H9 (cell line): ENCODE measurements around the gene NAGPA. TPM values are rescaled to one million over a fixed set of nuclear protein-coding genes. Genes with fewer than 3 reads are reported as not detected.

Source experiments
- DNase-seq: peaks from one replicate; pipeline ENCODE4 v3.0.0-alpha.2; 2017
- H2AFZ ChIP-seq: one replicate; pipeline ENCODE4 v1.6.1; 2013; ENCODE audit warnings: mild to moderate bottlenecking, low read length, control low read depth, moderate library complexity
- H2AK5ac ChIP-seq: 2 replicates; pipeline ENCODE4 v1.6.1; 2013; ENCODE audit warnings: low read length, control low read depth, mixed read lengths; ENCODE audit not compliant: insufficient read length
- H2BK120ac ChIP-seq: one replicate; pipeline ENCODE4 v1.6.1; 2013; ENCODE audit warnings: low read depth, mild to moderate bottlenecking, low read length, control low read depth, inconsistent platforms; ENCODE audit not compliant: poor library complexity, severe bottlenecking
- H2BK12ac ChIP-seq: 2 replicates; pipeline ENCODE4 v1.6.1; 2013; ENCODE audit warnings: low read length, control low read depth, mixed read lengths, low read depth; ENCODE audit not compliant: insufficient read length
- H2BK15ac ChIP-seq: 2 replicates; pipeline ENCODE4 v1.6.1; 2013; ENCODE audit warnings: low read depth, low read length, control low read depth
- H2BK20ac ChIP-seq: one replicate; pipeline ENCODE4 v1.6.1; 2013; ENCODE audit warnings: low read depth, mild to moderate bottlenecking, low read length, control low read depth, inconsistent platforms; ENCODE audit not compliant: poor library complexity, severe bottlenecking
- H2BK5ac ChIP-seq: 2 replicates; pipeline ENCODE4 v1.6.1; 2013; ENCODE audit warnings: low read length, control low read depth, mixed read lengths; ENCODE audit not compliant: insufficient read length
- H3K14ac ChIP-seq: 2 replicates; pipeline ENCODE4 v1.6.1; 2013; ENCODE audit warnings: low read length, control low read depth; ENCODE audit not compliant: insufficient read depth
- H3K18ac ChIP-seq: 2 replicates; pipeline ENCODE4 v1.6.1; 2013; ENCODE audit warnings: low read depth, mild to moderate bottlenecking, mixed read lengths, low read length, control low read depth; ENCODE audit not compliant: insufficient read length
- H3K23ac ChIP-seq: 2 replicates; pipeline ENCODE4 v1.6.1; 2013; ENCODE audit warnings: low read length, control low read depth, mixed read lengths, low read depth; ENCODE audit not compliant: insufficient read length
- H3K23me2 ChIP-seq: 2 replicates; pipeline ENCODE4 v1.6.1; 2013; ENCODE audit warnings: low read depth, mild to moderate bottlenecking, mixed read lengths, low read length, control low read depth; ENCODE audit not compliant: insufficient read length, poor library complexity, severe bottlenecking
- H3K27ac ChIP-seq: 2 replicates; pipeline ENCODE4 v1.5.1; 2013; ENCODE audit warnings: low read length, control low read depth, mixed read lengths, low read depth; ENCODE audit not compliant: insufficient read length
- H3K27me3 ChIP-seq: 2 replicates; pipeline ENCODE4 v1.6.1; 2013; ENCODE audit warnings: low read length, control low read depth, inconsistent platforms; ENCODE audit not compliant: insufficient read depth
- H3K4ac ChIP-seq: 2 replicates; pipeline ENCODE4 v1.6.1; 2013; ENCODE audit warnings: low read depth, mild to moderate bottlenecking, control low read depth, inconsistent platforms, low read length, moderate library complexity
- H3K4me1 ChIP-seq: 2 replicates; pipeline ENCODE4 v1.6.1; 2013; ENCODE audit warnings: low read length, control low read depth, inconsistent platforms; ENCODE audit not compliant: insufficient read depth
- H3K4me2 ChIP-seq: 2 replicates; pipeline ENCODE4 v1.6.1; 2013; ENCODE audit warnings: low read length, control low read depth, mixed read lengths; ENCODE audit not compliant: insufficient read length, insufficient read depth
- H3K56ac ChIP-seq: 2 replicates; pipeline ENCODE4 v1.6.1; 2013; ENCODE audit warnings: low read depth, mild to moderate bottlenecking, mixed read lengths, low read length, control low read depth; ENCODE audit not compliant: insufficient read length
- H3K79me1 ChIP-seq: 2 replicates; pipeline ENCODE4 v1.6.1; 2013; ENCODE audit warnings: low read depth, mild to moderate bottlenecking, moderate library complexity, low read length, control low read depth, inconsistent platforms; ENCODE audit not compliant: insufficient read depth, poor library complexity, severe bottlenecking
- H3K79me2 ChIP-seq: 2 replicates; pipeline ENCODE4 v1.6.1; 2013; ENCODE audit warnings: low read length, control low read depth, inconsistent platforms; ENCODE audit not compliant: insufficient read depth
- H3K9ac ChIP-seq: 2 replicates; pipeline ENCODE4 v1.6.1; 2013; ENCODE audit warnings: low read length, control low read depth, mixed read lengths; ENCODE audit not compliant: insufficient read length; ENCODE audit errors: extremely low read depth
- H3K9me3 ChIP-seq: one replicate; pipeline ENCODE4 v1.6.1; 2013; ENCODE audit warnings: low read depth, low read length, inconsistent platforms; ENCODE audit not compliant: control insufficient read depth
- H3T11ph ChIP-seq: one replicate; pipeline ENCODE4 v1.6.1; 2013; ENCODE audit warnings: mild to moderate bottlenecking, low read length, control low read depth, inconsistent platforms
- H4K20me1 ChIP-seq: one replicate; pipeline ENCODE4 v1.6.1; 2013; ENCODE audit not compliant: control insufficient read depth, insufficient read length, insufficient read depth
- H4K5ac ChIP-seq: 2 replicates; pipeline ENCODE4 v1.6.1; 2013; ENCODE audit warnings: low read depth, mild to moderate bottlenecking, mixed read lengths, low read length, control low read depth; ENCODE audit not compliant: insufficient read length
- H4K8ac ChIP-seq: replicated peaks from 2 replicates; pipeline ENCODE4 v1.6.1; 2013; ENCODE audit warnings: low read length, control low read depth, mixed read lengths, low read depth; ENCODE audit not compliant: insufficient read length
- H4K91ac ChIP-seq: 2 replicates; pipeline ENCODE4 v1.6.1; 2013; ENCODE audit warnings: low read depth, mild to moderate bottlenecking, moderate library complexity, mixed read lengths, low read length, control low read depth; ENCODE audit not compliant: insufficient read length
- H3K27ac Mint-ChIP-seq, 3 experiments: 2 replicates in 2 of 3; 3 replicates in 1 of 3; pipeline ENCODE4 v1.8.0; 2020 to 2021; ENCODE audit warnings: mixed read lengths in 3 of 3, mild to moderate bottlenecking in 1 of 3, moderate library complexity in 1 of 3
- H3K27me3 Mint-ChIP-seq: 2 replicates; pipeline ENCODE4 v1.8.0; 2021; ENCODE audit warnings: low read depth, mild to moderate bottlenecking, moderate library complexity, mixed read lengths
- H3K36me3 Mint-ChIP-seq, 3 experiments: 2 replicates in 2 of 3; 3 replicates in 1 of 3; pipeline ENCODE4 v1.8.0; 2020 to 2021; ENCODE audit warnings: low read depth in 3 of 3, mixed read lengths in 3 of 3; ENCODE audit not compliant: insufficient read depth in 1 of 3
- H3K4me1 Mint-ChIP-seq, 2 experiments: 2 replicates each; pipeline ENCODE4 v1.8.0; 2020; ENCODE audit warnings: mixed read lengths in 2 of 2
- H3K4me3 Mint-ChIP-seq, 2 experiments: 2 replicates in 1 of 2; 3 replicates in 1 of 2; pipeline ENCODE4 v1.8.0; 2020 to 2021; ENCODE audit warnings: mild to moderate bottlenecking in 2 of 2, mixed read lengths in 2 of 2, moderate library complexity in 1 of 2
- H3K9me3 Mint-ChIP-seq, 2 experiments: 2 replicates in 1 of 2; 3 replicates in 1 of 2; pipeline ENCODE4 v1.8.0; 2020; ENCODE audit warnings: mild to moderate bottlenecking in 2 of 2, mixed read lengths in 2 of 2, moderate library complexity in 1 of 2
- WGBS: extraction: QIAGEN DNeasy Blood & Tissue Kit; methylation state at CpG from one replicate; pipeline ENCODE4 v1.1.7; 2013; ENCODE audit warnings: missing lambda C conversion rate, low lambda C conversion rate, mixed read lengths; ENCODE audit not compliant: insufficient read length; ENCODE audit errors: extremely low coverage; 5-methylcytosine and 5-hydroxymethylcytosine counted together
- total RNA-seq: library from RNA; stranded (reverse); gene quantifications from 2 replicates; pipeline ENCODE4 v1.2.1, GENCODE V29; 2021
- TF ChIP-seq, protein P1 (sequence below): fragments of 200-600 bp; sonication (generic); conservative IDR thresholded peaks from 3 replicates; pipeline ENCODE4 v1.8.0; 2021; ENCODE audit warnings: antibody characterized with exemption, mild to moderate bottlenecking

The NAGPA gene
- total RNA-seq, 1 experiment from 2014 or later: 12.1 TPM

DNA sequence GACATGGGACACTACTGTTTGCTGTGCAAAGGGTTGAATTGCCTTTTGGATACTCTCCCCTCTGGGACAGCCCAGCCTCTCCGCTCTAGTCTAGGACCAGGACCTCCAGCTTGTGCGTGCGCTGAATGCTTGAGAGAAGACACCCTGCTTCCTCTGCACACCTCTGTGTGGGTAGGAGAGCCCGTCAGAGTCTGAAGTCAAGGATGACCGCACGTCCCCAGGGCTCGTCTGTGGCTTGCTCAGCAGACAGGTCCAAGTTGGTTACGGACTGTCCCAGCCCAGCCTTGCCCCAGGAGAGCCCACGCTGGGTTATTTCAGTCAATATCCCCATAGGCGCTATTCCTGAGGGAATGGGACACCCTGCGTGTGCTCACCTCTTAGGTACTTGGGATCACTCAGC is 28.3 kb upstream of the NAGPA start:
- no peak overlapping the region for H2AK5ac ChIP-seq
- H2BK20ac ChIP-seq: no peak overlapping the region
- H4K8ac ChIP-seq: no peak overlapping the region
- H3K4ac ChIP-seq: no peak overlapping the region
- H3K18ac ChIP-seq: no peak overlapping the region
- no peak for DNase-seq
- no peak overlapping the region for H2BK5ac ChIP-seq
- H3T11ph ChIP-seq: no peak overlapping the region
- H3K27ac ChIP-seq: no peak overlapping the region
- WGBS: no CpG with 5 or more reads among the region's 11 CpGs
- H3K79me2 ChIP-seq: no peaks in the 10 kb centered on the region
- no peak overlapping the region for H3K23ac ChIP-seq
- Mint-ChIP-seq H3K36me3 (no peaks in the 10 kb centered on the region), H3K27ac (no peak overlapping the region), H3K9me3 (no peaks in the 10 kb centered on the region; a peak in 1 of 5 replicates), H3K27me3 (no peaks in the 10 kb centered on the region), H3K4me1 (peaks cover 30 to 36% of the 10 kb centered on the region in 2 experiments), H3K4me3 (no peak overlapping the region)
- no peaks in the 10 kb centered on the region for H3K27me3 ChIP-seq
- H4K91ac ChIP-seq: no peak overlapping the region
- no peaks in the 10 kb centered on the region for H3K9me3 ChIP-seq
- H3K4me2 ChIP-seq: no peak overlapping the region
- H4K5ac ChIP-seq: no peak overlapping the region
- H3K23me2 ChIP-seq: no peaks in the 10 kb centered on the region
- H3K14ac ChIP-seq: no peak overlapping the region
- no peak overlapping the region for H2AFZ ChIP-seq
- no peak overlapping the region for H2BK120ac ChIP-seq
- no peak overlapping the region for H3K56ac ChIP-seq
- H3K4me1 ChIP-seq: peaks cover 4% of the 10 kb centered on the region; the same call in 1 of the 2 replicates
- TF ChIP-seq, protein P1, sequence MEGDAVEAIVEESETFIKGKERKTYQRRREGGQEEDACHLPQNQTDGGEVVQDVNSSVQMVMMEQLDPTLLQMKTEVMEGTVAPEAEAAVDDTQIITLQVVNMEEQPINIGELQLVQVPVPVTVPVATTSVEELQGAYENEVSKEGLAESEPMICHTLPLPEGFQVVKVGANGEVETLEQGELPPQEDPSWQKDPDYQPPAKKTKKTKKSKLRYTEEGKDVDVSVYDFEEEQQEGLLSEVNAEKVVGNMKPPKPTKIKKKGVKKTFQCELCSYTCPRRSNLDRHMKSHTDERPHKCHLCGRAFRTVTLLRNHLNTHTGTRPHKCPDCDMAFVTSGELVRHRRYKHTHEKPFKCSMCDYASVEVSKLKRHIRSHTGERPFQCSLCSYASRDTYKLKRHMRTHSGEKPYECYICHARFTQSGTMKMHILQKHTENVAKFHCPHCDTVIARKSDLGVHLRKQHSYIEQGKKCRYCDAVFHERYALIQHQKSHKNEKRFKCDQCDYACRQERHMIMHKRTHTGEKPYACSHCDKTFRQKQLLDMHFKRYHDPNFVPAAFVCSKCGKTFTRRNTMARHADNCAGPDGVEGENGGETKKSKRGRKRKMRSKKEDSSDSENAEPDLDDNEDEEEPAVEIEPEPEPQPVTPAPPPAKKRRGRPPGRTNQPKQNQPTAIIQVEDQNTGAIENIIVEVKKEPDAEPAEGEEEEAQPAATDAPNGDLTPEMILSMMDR: no peak
- no peak overlapping the region for H2BK15ac ChIP-seq
- H3K79me1 ChIP-seq: no peaks in the 10 kb centered on the region
- no peaks in the 10 kb centered on the region for H4K20me1 ChIP-seq
- no peak overlapping the region for H2BK12ac ChIP-seq
- H3K9ac ChIP-seq: no peak overlapping the region
